GM12872 (cell line): Measurements from ENCODE around the gene SRSF2.

Source experiments
- CTCF ChIP-seq: IDR thresholded peaks from 3 replicates; pipeline ENCODE4 v1.5.1; 2011; ENCODE audit warnings: low read depth, mild to moderate bottlenecking, low read length, moderate library complexity; ENCODE audit not compliant: insufficient read depth

SRSF2 gene

GRCh38 chr17:76713765-76714164 lies 23.4 kb downstream of the SRSF2 start:
- TF ChIP-seq CTCF, result no peak

GRCh38 chr17:76710863-76711611 lies 26.1 kb downstream of the SRSF2 start, which contains the start of gene MXRA7:
MXRA7 (minus strand) TSS chr17:76710965; CDS start chr17:76710946, 19 bp downstream.
- TF ChIP-seq CTCF, result no peak

- TF ChIP-seq CTCF, result no peak
Observed at GRCh38 chr17:76709077-76709950, 27.8 kb downstream of the SRSF2 start.

GRCh38 chr17:76707985-76708807 lies 28.9 kb downstream of the SRSF2 start:
- TF ChIP-seq CTCF, result peak; percentile 34; the same call in 2 of the 3 replicates

GRCh38 chr17:76706817-76707216 lies 30.3 kb downstream of the SRSF2 start:
- no peak for TF ChIP-seq CTCF

GRCh38 chr17:76704805-76705204 lies 32.3 kb downstream of the SRSF2 start:
- no peak for TF ChIP-seq CTCF

DNA sequence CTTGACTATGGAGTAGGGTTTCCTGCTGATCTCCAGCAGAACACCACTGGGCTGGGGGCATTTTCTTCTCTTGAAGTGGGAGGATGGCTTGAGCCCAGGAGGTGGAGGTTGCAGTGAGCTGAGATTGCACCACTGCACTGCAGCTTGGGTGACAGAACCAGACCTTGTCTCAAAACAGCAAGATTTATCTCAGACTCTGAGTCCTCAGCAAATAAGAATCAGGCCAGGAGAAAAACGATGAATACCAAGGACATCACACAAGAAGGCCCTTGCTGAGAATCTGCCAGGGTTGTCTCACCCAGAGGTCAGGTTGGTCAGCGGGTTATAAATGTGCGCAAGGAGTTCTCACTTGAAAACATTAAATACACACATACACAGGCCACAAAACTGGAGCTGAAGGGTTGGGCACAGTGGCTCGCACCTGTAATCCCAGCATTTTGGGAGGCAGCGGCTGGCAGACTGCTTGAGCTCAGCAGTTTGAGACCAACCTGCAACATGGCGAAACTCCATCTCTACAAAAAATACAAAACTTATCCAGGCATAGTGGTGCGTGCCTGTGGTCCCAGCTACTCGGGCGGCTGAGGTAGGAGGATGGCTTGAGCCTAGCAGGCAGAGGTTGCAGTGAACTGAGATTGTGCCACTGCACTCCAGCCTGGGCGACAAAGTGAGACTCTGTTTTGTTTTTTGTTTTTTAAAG lies 34.0 kb downstream of the SRSF2 start:
- TF ChIP-seq CTCF, result no peak
